ENCODE data around the gene ATG5.
A peak's percentile ranks its signal among the peaks of the same experiment; 100 is the strongest.
"Not testable (repeated sequence)": the region's sequence is repeated elsewhere in the genome, so short reads cannot be mapped to it uniquely, and the experiment has no call there.

The ATG5 gene

DNA sequence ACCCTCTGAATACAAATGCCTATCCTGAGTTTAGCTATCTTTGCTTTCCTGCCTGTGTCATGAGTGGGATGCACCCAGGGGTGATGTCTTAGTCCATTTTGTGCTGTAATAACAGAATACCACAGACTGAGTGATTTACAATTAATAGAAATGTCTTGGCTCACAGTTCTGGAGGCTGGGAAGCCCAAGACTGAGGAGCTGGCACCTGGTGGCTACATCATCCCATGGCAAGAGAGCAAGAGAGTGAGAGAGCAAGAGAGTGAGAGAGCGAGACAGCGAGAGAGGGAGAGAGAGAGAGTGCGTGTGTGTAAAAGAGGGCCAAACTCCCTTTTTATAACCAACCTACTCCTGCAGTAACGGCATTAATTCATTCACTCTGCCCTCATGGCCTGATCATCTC is 162.6 kb downstream of the ATG5 start:
- intact Hi-C loops (cut with DNase I) = no loop called here
- DNase-seq = no peak

DNA sequence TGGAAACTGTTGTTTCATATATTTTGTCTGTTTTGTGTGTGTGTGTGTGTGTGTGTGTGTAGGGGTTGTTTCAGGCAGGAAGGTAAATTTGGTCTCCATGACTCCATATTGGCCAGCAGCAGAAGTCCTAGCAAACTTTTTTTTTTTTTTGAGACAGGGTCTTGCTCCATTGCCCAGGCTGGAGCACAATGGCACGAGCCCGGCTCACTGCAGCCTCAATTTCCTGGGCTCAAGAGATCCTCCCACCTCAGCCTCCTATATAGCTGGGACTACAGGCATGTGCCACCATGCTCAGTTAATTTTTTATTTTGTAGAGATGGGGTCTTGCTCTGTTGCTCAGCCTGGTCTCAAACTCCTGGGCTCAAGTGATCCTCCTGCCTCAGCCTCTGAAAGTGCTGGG is 163.7 kb downstream of the ATG5 start:
- DNase-seq = no peak
- intact Hi-C loops (cut with DNase I) = no loop called here

DNA sequence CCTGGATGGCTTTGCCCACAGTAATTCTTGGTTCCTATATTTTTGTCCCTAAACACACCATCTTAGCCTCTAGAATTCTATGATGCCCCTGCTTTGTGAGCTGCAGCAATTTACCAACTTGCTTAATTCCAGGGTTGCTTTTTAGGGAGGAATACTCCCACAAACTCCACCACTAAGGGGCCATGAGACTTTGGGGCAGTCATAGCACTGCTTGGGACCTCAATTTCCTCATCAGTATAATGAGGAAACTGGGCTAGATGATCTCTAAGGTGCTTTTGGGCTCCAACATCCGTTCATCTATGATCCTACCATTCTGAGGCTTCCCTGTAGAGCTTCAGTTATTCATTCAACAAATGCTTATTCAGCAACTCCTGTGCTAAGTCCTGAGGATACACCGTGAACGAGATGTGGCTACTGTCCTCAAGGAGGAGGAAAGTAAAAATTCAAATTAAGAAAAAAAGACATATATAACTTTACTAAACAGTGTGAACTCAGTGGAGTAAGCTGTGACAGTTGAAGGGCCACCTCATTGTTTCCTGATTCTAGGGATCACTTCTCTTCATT is 164.2 kb downstream of the ATG5 start:
- intact Hi-C loops (cut with DNase I) = no loop called here
- no peak for DNase-seq

DNA sequence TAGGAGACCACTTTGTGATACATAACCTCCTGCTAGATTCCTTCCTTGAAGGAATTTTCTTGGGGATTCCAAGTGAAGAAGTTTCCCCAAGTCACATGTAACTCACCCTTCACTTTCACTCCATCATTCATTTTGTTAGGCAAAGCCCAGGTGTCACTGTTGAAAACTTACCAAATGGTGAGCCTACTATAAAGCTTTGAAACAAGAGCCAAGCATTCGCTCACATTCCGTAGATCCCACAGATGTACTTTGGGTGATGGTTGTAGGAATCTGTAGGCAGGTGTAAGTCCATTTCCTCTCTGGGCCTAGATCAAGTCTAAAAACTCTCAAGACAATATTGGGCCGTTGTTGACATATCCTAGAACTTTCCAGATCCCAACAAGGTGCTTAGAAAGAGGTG is 165.4 kb downstream of the ATG5 start:
- DNase-seq = no peak
- intact Hi-C loops (cut with DNase I) = no loop called here

DNA sequence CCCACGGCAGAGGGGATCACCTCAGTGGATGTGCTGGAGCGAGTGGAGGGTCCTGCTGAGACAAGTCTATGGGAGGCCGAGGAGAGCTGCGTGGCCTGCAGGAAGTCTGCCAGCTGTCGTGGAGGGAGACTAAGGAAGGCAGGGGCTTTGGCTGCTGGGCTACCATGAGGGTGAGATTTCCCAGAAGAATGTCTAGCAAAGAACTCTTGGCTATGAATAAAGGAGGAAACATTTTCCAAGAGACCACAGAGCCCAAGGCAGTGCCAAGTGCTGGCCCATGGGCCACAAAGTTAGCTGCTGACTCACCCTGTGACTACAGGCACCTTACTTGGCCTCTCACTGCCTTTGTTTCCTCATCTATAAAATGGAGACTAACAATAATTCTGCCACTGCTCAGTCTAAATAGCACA is 166.0 kb downstream of the ATG5 start:
- peak in 1 of 10 donors; percentile 61 for DNase-seq

DNA sequence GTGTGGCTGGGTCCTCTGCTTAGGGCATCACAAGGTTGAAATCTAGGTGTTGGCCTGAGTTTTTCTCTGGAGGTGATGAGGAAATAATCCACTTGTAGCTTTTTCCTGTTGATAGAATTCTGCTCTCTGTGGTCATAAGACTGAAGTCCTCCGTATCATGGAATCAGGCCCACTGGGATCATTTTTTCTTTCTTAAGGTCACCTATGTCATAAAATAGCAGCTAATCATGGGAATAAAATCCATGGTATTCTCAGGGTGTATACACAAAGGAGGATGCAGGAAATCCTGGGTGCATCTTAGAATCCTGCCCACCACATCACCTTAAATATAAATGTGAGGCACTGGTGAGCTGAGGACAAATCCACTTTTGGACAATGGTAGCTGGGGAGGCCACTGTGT is 166.7 kb downstream of the ATG5 start:
- intact Hi-C loops (cut with DNase I) = no loop called here
- DNase-seq = no peak

More for the DNA sequence above, 166.0 kb downstream of the ATG5 start:
- intact Hi-C loops (cut with DNase I) = no loop called here

DNA sequence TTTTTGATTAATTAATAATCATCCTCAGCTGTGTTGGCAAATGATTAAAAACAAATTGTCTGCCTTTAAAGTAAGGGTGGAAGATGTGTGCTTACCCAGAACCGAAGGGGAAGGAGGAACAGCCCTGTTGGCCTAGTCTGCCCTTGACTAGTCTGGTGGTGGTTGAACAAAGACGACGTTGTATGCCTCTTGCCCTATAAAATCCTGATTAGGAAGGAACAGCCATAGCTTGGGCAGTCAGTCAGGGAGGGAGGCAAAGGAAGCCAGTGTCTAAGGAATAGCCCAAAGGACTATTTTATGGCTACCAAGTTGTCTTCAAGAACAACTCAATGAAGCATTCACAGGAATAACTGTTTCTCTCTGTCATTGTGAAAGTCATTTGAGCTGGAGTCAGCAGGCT is 168.7 kb downstream of the ATG5 start:
- intact Hi-C loops (cut with DNase I) = no loop called here
- DNase-seq = no peak

DNA sequence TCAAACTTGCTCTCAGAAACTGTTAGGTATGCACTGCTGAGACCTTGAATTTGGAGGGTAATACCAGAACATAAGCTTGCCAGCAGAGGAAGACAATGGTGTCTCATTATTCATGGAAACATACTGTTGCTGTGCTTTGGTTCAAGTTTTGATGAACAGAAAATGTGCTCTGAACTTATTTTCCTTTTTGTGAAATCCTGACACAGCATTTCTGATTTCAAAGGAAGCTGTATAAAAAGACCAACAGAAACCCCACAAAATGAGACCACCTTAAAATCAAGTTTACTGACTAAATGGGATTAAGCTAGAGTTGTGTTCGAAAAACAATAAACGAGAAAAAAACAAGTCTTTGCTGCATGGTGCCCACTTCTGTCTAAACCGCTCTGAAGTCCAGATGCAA is 169.1 kb downstream of the ATG5 start:
- intact Hi-C loops (cut with DNase I) = no loop called here
- no peak for DNase-seq

DNA sequence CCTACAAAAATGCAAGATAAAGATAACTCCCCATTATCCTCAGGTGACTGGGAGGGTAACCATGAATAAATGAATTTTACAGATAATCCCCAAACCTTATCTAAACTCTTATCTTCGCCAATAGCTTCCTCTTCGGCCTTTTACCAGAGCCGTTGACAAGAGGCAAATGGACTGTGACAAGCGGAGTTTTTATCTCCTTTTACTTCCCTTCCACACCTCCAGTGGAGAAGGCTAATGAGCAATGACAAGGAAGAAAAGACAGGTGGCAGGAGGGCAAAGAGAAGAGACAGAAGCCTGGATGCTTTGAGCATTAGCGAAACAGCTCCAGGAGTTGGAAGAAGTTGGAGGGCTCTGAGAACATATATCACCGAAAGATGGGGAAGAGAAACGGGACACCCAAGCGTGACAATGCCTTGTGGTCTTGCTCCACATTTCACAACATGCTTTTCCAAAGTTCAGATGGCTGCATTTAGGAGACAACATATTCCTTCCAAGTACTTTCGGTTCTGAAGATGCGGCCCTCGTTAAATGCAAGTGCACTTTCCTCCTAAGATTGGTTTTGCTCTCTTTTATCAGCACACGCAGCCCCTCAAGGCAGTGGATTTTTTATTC is 170.2 kb downstream of the ATG5 start:
- DNase-seq = peak in 1 of 10 donors; percentile 19
- intact Hi-C loops (cut with DNase I) = no loop called here

DNA sequence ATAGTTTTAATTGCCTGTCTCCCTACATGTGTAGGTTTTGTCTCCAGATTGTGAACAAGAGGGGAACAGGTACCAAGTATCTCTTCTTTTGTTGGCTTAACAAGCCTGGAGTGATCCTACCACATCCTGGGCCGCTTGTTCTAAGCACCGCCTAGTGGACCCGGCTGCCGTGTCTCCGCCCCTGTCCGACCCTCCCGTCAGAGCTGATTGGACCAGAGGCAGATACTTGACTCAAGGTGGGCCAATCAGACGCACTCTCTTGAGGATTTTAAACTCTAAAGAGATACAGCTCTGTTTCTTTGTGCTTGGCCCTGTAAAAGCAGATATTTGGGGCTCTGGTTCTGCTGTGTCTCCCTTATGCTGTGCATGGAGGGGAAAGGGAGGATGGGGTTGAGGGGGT is 171.2 kb downstream of the ATG5 start:
- peak in 1 of 10 donors; percentile 64 for DNase-seq
- intact Hi-C loops (cut with DNase I) = no loop called here

DNA sequence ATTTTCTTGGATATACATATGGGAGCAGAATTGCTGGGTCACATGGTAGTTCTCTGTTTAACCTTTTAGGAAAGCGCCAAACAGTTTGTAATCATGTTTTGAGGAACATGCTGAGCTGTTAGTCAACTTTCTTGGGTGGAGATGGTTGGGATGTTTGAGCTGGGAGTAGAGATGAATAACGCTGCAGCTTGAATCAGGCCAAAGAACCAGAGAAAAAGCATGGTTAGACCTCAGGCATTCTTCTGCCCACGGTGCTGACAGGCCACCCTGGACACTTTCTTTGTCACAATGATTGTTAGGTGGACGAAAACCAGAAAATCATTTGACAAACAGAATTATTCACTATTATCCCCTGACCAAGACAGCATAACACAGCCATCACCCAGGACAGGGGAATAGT is 172.6 kb downstream of the ATG5 start:
- DNase-seq = no peak

DNA sequence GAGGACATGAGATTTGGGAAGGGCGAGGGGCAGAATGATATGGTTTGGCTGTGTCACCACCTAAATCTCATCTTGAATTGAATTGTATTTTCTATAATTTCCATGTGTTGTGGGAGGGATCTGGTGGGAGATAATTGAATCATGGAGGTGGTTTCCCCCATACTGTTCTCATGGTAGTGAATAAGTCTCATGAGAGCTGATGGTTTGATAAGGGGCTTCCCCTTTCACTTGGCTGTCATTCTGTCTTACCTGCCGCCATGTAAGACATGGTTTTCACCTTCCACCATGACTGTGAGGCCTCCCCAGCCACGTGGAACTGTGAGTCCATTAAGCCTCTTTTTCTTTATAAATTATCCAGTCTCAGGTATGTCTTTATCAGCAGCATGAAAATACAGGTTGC is 173.1 kb downstream of the ATG5 start:
- intact Hi-C loops (cut with DNase I); DNase-seq: not testable (repeated sequence)

More for the DNA sequence above, 172.6 kb downstream of the ATG5 start:
- intact Hi-C loops (cut with DNase I) = no loop called here

DNA sequence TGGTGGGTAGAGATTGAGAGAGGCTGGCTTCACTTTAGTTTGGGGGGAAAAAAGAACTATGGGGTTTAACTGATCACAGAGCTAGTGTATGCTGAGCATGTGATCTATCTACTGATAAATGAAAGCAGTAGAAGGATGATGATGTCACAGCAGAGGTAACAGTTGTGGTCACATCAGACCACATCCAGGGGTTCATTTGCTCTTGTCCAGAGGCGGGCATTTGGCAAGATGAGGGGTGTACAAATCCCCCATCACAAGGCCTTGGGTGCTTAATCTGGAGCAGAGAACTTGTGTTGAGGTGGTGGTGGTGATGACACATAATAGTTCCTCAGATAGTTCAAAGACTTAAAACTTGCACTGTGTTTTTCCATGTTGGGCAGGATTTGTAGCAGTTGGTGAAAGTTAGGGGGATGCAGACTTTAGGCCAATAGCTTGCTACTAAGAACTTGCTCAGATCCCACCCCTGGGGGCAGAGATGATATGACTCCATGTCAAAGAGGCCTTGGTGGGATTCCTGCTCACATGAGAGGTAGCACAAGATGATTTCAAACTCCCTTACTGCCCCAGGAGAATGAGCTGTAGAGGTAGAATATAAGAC is 176.0 kb downstream of the ATG5 start:
- intact Hi-C loops (cut with DNase I) = no loop called here
- DNase-seq = peak in 1 of 10 donors; percentile 2

DNA sequence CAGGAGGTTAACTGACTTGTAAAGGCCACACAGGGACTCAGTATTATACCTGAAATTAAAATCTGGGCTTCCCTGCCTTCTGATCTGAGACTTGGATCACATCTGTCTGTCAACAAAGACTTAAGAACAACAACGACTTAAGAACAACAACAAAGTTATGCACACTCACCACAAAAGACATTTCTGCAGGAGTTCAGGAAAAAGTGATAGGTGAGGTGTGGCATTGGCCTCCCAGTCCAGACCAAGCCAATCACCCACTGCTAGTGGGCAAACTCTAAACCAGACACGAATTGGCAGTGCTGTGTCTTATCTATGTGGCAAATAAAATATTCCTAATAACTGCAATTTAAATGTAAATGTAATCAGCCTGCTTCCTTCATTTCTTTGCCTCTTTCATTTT is 178.1 kb downstream of the ATG5 start:
- DNase-seq = no peak
- intact Hi-C loops (cut with DNase I) = no loop called here

DNA sequence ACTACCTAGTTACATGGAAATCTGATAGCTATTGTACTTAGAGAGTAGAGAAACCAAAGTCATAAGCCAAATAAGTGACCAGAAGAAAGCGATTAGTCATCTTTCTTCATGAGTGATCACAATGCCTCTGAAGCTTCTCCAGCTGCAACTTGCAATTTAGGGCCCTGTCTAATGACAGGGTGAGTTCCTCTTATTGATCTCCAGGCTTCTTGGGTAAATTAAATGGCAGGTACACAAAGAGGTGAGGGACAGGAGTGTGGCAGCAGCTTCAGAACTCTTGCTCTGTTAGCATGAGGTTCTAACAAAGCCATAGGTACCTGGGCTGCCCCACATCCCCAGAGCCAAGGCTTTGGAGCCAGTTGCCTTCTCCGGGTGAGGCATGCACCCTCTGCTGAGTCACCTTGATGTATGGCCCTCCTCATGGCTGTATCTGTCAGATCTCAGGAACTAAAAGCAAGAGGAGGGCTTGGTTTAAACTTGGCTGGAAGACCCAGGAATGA is 178.7 kb downstream of the ATG5 start:
- DNase-seq = peak in 1 of 10 donors; percentile 31
- intact Hi-C loops (cut with DNase I) = no loop called here

DNA sequence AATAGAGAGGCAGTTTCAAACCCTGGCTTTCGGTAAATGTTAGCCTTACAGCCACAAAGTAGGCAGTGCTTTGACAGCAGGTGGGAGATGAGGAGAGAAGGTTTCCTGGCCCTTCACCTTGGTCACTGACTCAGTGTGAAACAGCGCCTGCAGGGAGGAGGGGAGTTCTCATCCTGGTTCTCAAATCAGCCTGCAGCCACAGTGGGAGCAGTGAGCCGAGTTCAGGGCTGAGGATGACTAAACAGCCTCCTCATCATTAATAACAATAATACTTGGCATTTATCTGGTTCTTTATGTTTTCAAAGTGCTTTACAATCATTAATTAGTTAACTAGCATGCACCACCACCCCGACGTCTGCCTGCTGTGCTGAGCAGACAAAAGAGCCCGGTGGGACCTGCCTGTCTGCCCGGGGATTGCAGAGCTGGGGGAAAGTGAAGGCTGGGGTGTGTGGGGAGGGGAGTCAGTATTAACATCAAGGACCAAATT is 179.8 kb downstream of the ATG5 start:
- intact Hi-C loops (cut with DNase I) = no loop called here

DNA sequence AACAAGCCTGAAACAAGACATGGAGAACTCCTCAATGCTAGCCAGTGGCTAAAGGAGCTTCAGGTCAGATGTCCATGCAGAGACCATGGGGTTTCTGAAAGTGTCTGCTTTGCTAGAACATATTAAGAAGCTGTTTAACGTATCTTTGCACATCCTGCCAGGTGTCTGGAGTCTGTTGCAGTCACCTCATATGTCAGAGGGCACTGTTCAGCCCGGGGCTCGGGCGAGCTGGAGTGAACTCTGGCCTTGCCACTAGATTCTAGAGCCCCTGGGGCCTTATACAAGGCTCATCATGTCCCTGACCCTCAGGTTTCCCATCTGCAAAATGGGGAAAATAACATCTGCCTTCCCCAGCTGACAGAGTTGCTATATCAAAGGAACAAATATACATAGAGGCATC is 180.4 kb downstream of the ATG5 start:
- intact Hi-C loops (cut with DNase I) = no loop called here
- DNase-seq = peak in 1 of 10 donors; percentile 39

More for the DNA sequence above, 179.8 kb downstream of the ATG5 start:
- peak in 1 of 10 donors; percentile 43 for DNase-seq

DNA sequence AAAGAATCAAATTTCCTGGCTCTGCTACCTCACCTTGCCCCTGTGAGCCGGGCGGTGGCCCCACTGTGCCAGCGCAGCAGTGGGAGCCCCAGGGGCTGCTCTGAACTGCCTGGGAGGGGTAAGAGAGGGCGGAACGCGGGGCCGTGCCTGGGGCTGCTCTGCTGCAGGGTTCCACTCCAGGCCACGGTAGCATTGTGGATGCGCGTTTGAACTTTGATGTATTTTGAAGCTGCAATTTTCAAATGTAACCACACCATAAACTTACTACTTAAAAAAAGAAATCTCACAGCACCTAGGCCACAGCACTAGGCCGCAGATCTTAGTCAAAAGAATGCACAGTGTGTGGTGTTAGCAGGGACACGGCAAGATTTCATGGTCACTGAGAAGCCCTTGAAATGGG is 181.9 kb downstream of the ATG5 start:
- DNase-seq = no peak
- intact Hi-C loops (cut with DNase I) = no loop called here

DNA sequence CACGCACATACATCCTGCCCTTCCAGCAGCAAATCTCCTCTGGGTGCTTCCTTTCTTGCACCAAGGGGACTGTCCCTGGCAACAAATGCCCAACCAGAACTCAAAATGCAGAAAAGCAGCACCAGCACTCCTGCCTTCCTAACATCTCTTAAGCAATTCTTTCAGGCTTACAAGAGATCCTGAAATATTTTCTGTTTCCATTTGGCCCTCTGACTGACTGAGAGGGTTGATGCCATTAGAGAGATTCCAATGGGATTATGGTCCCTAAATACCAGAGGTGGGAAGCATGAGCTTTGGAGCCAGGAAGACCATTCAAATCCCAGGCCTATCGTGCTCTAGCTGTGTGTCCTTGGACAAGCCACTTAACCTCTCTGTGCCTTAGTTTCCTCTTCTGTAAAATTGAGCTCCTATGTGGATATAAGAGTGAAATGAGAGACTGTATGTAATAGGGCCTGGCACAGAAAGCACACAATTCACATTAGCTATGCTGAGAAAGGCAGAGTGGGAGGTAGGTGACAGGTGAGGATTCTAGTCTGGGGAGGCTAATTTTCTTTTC is 182.6 kb downstream of the ATG5 start:
- DNase-seq = no peak
- intact Hi-C loops (cut with DNase I) = no loop called here

DNA sequence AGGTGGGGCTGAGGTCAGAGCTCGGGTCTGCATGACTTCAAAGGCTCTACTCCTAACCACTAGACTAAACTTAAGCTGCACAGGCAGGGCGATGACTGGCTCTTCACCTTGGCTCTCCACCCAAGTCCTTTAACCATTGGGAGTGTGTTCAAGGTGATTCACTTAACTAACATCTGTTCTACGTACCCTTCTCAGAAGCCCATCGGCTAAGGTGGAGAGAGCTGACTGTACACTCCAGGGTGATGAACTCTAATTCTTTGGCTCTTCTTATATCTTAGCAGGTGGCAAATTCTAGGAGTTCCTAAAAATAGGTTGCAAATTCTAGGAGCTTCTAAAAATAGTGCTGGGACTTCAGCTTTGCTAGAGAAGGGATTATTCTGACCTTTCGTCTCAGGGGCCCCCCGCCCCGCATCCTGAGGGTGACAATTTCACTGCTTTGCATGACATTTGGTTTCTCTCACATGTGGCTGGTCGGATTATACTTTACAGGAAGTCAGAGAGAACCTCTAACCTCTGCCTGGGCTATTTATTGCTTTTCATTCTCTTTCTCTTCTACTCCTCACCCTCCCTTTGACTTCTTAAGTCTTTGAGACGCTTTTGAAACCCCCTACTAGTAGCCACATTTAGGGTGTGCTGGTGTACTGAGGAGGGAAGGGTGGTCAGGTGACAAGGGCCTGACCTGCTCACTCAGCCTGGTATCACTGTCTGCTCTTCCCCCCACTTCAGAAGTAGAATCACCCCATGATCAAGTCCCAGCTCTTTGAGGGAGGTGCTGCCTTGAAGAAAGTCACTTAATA is 183.9 kb downstream of the ATG5 start:
- intact Hi-C loops (cut with DNase I) = no loop called here
- peak in 1 of 10 donors; percentile 52 for DNase-seq

DNA sequence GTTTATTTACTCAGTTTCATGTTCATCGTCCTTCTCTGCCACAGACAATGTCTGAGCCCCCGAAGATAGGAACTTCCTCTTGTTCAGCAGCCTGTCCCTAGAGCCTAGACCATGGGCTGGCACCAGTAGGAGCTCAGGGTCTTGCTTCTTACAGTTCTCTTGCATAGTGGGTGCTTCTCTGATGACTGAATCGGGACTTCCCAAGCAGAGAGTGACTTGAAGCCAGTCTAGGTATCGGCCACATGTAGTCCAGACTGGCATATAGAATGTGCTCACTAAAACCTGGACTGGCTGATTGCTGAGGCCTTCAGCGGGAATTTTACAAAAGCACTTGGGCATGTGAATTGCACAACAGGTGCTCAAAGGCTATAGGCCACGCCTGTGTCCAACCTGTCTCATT is 187.4 kb downstream of the ATG5 start:
- intact Hi-C loops (cut with DNase I) = no loop called here
- DNase-seq = no peak
